Esophagus squamous epithelium (tissue), 5 donors: ENCODE data around the gene TES. TPM values are rescaled to one million over a fixed set of nuclear protein-coding genes. Genes with fewer than 3 reads are reported as not detected.
A peak's percentile ranks its signal among the peaks of the same experiment; 100 is the strongest.

Experiments
- DNase-seq: peaks from one replicate; lab custom pipeline; 2025; lab: John Stamatoyannopoulos, UW
- H3K27ac ChIP-seq, 4 donors: fragments of 200-600 bp; sonication (generic); one replicate each; pipeline ENCODE4 v1.5.1; 2016 to 2019; ENCODE audit warnings: mild to moderate bottlenecking in 1 of 4
- H3K27me3 ChIP-seq, 4 donors: fragments of 200-600 bp; sonication (generic); 1 replicate in 3 of 4; 2 replicates in 1 of 4; pipeline versions ENCODE4 v1.5.1 to v1.6.0; 2017 to 2021; ENCODE audit warnings: antibody characterized with exemption in 1 of 4
- H3K36me3 ChIP-seq, 3 donors: fragments of 200-600 bp; sonication (generic); one replicate each; pipeline ENCODE4 v1.5.1; 2016 to 2019
- H3K4me1 ChIP-seq, 3 donors: fragments of 200-600 bp; sonication (generic); one replicate each; pipeline ENCODE4 v1.5.1; 2017 to 2019
- H3K4me3 ChIP-seq, 4 donors: fragments of 200-600 bp; sonication (generic); 1 replicate in 3 of 4; 2 replicates in 1 of 4; pipeline ENCODE4 v1.5.1; 2016 to 2019; ENCODE audit warnings: mild to moderate bottlenecking in 2 of 4, moderate library complexity in 1 of 4
- H3K9me3 ChIP-seq, 3 donors: fragments of 200-600 bp; sonication (generic); one replicate each; pipeline ENCODE4 v1.5.1; 2016 to 2019
- POLR2A ChIP-seq, 4 donors: fragments of 450-650 bp; IDR thresholded peaks; one replicate each; pipeline ENCODE4 v1.6.1; 2017; ENCODE audit warnings: antibody characterized with exemption in 4 of 4, mild to moderate bottlenecking in 4 of 4, moderate library complexity in 3 of 4
- WGBS, 2 donors: methylation state at CpG; one replicate each; pipeline ENCODE4 v1.1.5; 2018; 5-methylcytosine and 5-hydroxymethylcytosine counted together
- intact Hi-C: fragments of 100-400 bp; cut with DNase I; formaldehyde crosslinking; loops from one replicate; pipeline ENCODE4 v1.15.0; 2022
- total RNA-seq, 4 donors: library from RNA; depleted of rRNA; stranded (reverse); fragments of >200 nt; gene quantifications; one replicate each; pipeline ENCODE4 v1.1.0, GENCODE V29; 2016
- TF ChIP-seq, protein P1 (sequence below), 6 experiments: fragments of 450-650 bp in 4 of 6; fragments of 200-600 bp in 2 of 6; sonication (generic) in 2 of 6; IDR thresholded peaks; one replicate each; pipeline ENCODE4 v1.5.1; 2016 to 2019; ENCODE audit warnings: antibody characterized with exemption in 6 of 6, mild to moderate bottlenecking in 4 of 6, moderate library complexity in 4 of 6
- donor health status: DM: yes; HTN: yes; CAD: no.

TES gene
- total RNA-seq, 4 donors from 2014 or later, result 34.8 to 155 (median 67.0) TPM

DNA sequence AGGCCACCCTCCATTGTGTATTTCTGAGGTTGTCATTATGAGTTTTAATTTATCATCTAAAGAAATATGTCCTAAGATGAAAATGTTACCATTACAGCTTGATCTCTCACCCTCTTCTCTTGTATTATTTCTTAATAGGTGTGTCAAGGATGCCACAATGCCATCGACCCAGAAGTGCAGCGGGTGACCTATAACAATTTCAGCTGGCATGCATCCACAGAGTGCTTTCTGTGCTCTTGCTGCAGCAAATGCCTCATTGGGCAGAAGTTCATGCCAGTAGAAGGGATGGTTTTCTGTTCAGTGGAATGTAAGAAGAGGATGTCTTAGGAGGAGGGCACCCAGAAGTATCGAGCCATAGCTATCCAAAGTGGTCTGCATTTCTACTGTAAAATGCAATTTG lies 46.8 kb downstream of the TES start:
- TF ChIP-seq POLR2A (IDR thresholded peaks at IDR 0.05), result no peak
- TF ChIP-seq, protein P1, sequence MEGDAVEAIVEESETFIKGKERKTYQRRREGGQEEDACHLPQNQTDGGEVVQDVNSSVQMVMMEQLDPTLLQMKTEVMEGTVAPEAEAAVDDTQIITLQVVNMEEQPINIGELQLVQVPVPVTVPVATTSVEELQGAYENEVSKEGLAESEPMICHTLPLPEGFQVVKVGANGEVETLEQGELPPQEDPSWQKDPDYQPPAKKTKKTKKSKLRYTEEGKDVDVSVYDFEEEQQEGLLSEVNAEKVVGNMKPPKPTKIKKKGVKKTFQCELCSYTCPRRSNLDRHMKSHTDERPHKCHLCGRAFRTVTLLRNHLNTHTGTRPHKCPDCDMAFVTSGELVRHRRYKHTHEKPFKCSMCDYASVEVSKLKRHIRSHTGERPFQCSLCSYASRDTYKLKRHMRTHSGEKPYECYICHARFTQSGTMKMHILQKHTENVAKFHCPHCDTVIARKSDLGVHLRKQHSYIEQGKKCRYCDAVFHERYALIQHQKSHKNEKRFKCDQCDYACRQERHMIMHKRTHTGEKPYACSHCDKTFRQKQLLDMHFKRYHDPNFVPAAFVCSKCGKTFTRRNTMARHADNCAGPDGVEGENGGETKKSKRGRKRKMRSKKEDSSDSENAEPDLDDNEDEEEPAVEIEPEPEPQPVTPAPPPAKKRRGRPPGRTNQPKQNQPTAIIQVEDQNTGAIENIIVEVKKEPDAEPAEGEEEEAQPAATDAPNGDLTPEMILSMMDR (IDR thresholded peaks at IDR 0.05), result no peak
- 62 to 67% methylated on average over 3 of the region's 3 CpGs for WGBS, 2 donors
- no peaks in the 10 kb centered on the region for H3K9me3 ChIP-seq
- H3K4me1 ChIP-seq, result peaks cover 0 to 22% (median 3%) of the 10 kb centered on the region in 3 donors
- H3K27ac ChIP-seq, result no peak overlapping the region
- H3K4me3 ChIP-seq, result no peak overlapping the region
- H3K27me3 ChIP-seq, result no peaks in the 10 kb centered on the region
- intact Hi-C loops, result loop anchor here (5.0 kb wide), 1 partner anchor 270 kb away; the partner anchor contains the start of gene CAV1
- no peak for DNase-seq
- peaks cover 0 to 55% (median 9%) of the 10 kb centered on the region in 3 donors for H3K36me3 ChIP-seq

DNA sequence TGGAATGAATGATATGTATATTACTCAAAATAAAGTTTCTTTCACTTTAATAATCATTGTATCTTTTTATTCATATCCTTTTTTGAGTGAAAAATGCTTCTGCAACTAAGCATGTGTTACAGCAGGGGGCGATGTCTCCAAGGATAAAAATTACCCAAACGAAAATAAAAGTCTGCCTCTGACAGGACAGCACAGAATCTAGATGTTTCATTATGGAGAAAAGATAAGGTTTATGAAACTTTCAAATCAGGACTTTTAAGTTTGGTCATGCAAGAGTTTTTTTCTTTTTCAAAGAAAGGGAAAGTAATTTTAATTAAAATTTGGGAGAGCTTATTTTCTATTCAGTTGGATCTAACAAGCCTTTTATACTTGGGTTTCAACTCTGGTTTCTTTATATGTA lies 48.4 kb downstream of the TES start:
- peak overlapping the region in 2 of 4 donors; percentile 19 to 49 for H3K27ac ChIP-seq
- no peak for DNase-seq
- intact Hi-C loops, result loop anchor here (2.0 to 5.0 kb wide), 2 partner anchors 269 to 330 kb away; partner anchors contain the start of gene CAV1
- peaks cover 0 to 40% (median 9%) of the 10 kb centered on the region in 3 donors for H3K36me3 ChIP-seq
- 0 to 2% methylated on average over 2 of the region's 2 CpGs for WGBS, 2 donors
- TF ChIP-seq, protein P1 (IDR thresholded peaks at IDR 0.05), result peak; percentile 69 to 94 (median 84)
- TF ChIP-seq POLR2A (IDR thresholded peaks at IDR 0.05), result no peak
- H3K27me3 ChIP-seq, result no peaks in the 10 kb centered on the region
- peaks cover 0 to 22% (median 3%) of the 10 kb centered on the region in 3 donors for H3K4me1 ChIP-seq
- H3K4me3 ChIP-seq, result no peak overlapping the region
- H3K9me3 ChIP-seq, result no peaks in the 10 kb centered on the region

DNA sequence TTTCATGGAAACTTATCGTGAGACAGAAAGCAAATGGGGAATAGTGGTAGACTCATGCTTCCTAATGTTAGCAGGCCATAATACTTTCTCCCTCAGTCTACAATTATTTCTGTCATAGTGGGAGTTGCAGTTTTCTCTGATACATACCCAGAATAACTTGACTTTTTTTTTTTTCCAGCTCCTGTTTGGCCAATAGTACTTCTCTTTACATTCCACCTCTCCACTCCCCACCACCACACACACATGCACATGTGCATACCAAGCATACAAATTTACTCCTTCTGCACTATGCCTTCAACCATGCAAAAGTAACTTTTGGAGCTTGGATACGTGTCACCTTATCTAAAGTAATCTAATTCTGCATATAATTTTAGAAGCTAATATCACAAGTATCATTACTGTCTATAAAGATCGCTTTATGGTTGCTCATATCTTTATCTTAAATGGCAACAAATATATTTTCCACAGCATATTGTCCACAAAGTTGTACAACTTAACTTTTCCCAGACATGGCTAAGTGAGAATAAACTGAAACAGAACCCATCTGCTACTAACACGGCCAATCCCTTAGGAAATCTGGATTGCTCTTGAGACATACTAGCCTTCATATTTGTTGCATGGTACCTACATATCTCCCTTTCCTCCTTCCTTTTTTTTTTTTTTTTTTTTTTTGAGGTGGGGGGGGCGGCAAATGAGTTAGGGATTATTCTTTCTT lies 49.0 kb downstream of the TES start:
- Histone ChIP-seq H3K27ac (peak overlapping the region in 3 of 4 donors; percentile 19 to 49 (median 33)), H3K4me1 (peaks cover 0 to 22% (median 3%) of the 10 kb centered on the region in 3 donors), H3K4me3 (no peak overlapping the region), H3K36me3 (peaks cover 0 to 34% (median 9%) of the 10 kb centered on the region in 3 donors), H3K27me3 (no peaks in the 10 kb centered on the region), H3K9me3 (no peaks in the 10 kb centered on the region)
- no peak for DNase-seq
- TF ChIP-seq, protein P1 (IDR thresholded peaks at IDR 0.05), result no peak
- no peak for TF ChIP-seq POLR2A (IDR thresholded peaks at IDR 0.05)
- 56 to 62% methylated on average over 5 of the region's 5 CpGs for WGBS, 2 donors
- intact Hi-C loops, result loop anchor here (2.0 to 5.0 kb wide), 2 partner anchors 268 to 329 kb away; partner anchors contain the start of gene CAV1

DNA sequence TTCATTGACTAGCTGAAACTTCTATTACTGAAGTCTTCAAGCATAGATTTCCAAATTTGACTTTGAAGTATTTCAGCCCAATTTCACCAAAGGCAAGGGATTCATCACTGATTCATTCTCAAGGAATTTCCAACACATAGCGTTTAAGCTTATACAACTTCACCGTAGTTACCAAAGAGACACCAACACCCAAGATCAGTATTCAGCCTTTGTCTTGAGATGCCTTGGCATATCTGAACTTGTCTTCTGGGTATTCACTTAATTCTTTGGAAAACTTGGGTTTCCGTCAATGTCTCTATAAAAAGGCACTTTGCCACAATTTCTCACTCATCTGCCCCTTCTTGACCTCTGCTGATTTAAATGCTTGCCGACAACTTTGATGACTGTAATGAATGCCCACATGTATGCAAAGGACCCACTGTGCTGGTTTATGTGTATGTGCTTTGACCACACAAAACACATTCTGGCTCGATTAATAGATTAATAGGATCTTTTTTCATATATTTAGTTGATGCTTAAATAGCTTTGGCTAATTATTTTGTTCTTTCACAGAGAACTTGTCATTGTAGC lies 49.6 kb downstream of the TES start:
- DNase-seq, result no peak
- Histone ChIP-seq H3K27me3 (no peaks in the 10 kb centered on the region), H3K4me3 (no peak overlapping the region), H3K4me1 (peaks cover 0 to 22% (median 3%) of the 10 kb centered on the region in 3 donors), H3K9me3 (no peaks in the 10 kb centered on the region), H3K27ac (peak overlapping the region in 1 of 4 donors; percentile 25), H3K36me3 (peaks cover 0 to 29% (median 9%) of the 10 kb centered on the region in 3 donors)
- TF ChIP-seq, protein P1 (IDR thresholded peaks at IDR 0.05), result no peak
- no peak for TF ChIP-seq POLR2A (IDR thresholded peaks at IDR 0.05)
- WGBS, 2 donors, result 46 to 56% methylated on average over 5 of the region's 5 CpGs
- intact Hi-C loops, result loop anchor here (2.0 to 5.0 kb wide), 2 partner anchors 267 to 329 kb away; partner anchors contain the start of gene CAV1

DNA sequence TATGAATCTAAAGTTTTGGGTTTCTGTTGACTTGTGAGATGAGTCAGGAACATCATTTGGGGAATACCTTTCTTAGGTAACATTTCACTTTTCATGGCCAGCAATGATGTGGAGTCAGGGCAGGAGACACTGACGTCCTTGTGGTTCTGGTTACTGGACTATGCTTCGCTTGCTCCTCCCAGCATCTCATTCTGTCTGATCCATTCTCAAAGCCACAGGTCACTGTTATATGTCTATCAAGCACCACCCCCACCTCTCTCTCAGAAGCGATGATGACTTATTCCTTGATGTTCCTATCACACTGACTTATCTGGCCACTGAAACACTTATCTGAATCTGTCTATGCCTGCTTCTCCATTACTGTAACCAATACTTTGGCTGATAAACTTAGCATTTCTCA lies 51.6 kb downstream of the TES start:
- TF ChIP-seq, protein P1 (IDR thresholded peaks at IDR 0.05), result no peak
- no peak for TF ChIP-seq POLR2A (IDR thresholded peaks at IDR 0.05)
- intact Hi-C loops, result no loop called here
- Histone ChIP-seq H3K36me3 (peaks cover 0 to 15% (median 8%) of the 10 kb centered on the region in 3 donors), H3K4me1 (peaks cover 0 to 22% (median 3%) of the 10 kb centered on the region in 3 donors), H3K27ac (no peak overlapping the region), H3K4me3 (no peak overlapping the region), H3K9me3 (no peaks in the 10 kb centered on the region), H3K27me3 (no peaks in the 10 kb centered on the region)
- no peak for DNase-seq
- WGBS, 2 donors, result 81 to 88% methylated on average over 3 of the region's 3 CpGs
